Activated CD8-positive, alpha-beta memory T cell treated with anti-CD3 and anti-CD28 coated beads, Interleukin-2, amount 50 U/mL, for 4 hours (primary cell): ENCODE data around the gene STKLD1.
"Not testable (repeated sequence)": the region's sequence is repeated elsewhere in the genome, so short reads cannot be mapped to it uniquely, and the experiment has no call there.

ENCODE experiments used
- DNase-seq: peaks from one replicate; pipeline ENCODE4 v3.0.0-alpha.2; 2020

STKLD1 gene

GRCh38 chr9:133449760-133450159 lies 73.6 kb downstream of the STKLD1 start:
- no peak for DNase-seq

DNA sequence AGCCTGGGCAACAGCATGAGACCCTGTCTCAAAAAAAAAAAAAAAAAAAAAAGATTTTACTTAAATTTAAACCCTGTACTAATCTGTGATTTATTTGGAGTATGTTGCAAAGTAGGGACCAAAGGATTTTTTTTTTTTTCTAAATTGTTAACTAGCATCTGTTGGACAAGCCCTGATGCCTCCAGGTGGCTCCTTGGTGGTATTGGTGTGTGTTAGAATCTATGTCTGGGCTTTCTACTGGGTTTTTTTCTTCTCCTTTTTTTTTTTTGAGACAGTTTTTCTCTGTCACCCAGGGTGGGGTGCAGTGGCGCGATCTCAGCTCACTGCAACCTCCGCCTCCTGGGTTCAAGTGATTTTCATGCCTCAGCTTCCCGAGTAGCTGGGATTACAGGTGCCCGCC lies 75.7 kb downstream of the STKLD1 start:
- not testable (repeated sequence) for DNase-seq

GRCh38 chr9:133452562-133452961 lies 76.4 kb downstream of the STKLD1 start:
- DNase-seq, result no peak

GRCh38 chr9:133453651-133454050 lies 77.5 kb downstream of the STKLD1 start:
- no peak for DNase-seq

DNA sequence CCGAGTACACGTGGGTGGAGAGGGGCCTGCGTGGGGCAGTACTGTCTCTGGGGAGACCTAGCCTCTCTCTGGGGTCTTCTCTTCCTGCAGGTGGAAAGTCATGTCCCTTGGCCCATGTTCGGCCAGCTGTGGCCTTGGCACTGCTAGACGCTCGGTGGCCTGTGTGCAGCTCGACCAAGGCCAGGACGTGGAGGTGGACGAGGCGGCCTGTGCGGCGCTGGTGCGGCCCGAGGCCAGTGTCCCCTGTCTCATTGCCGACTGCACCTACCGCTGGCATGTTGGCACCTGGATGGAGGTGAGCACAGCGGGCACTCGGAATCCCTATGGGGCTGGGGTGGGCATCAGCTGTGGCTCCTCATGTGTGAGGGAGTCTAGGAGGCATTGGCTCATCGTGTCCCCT lies 78.2 kb downstream of the STKLD1 start:
- DNase-seq, result no peak

DNA sequence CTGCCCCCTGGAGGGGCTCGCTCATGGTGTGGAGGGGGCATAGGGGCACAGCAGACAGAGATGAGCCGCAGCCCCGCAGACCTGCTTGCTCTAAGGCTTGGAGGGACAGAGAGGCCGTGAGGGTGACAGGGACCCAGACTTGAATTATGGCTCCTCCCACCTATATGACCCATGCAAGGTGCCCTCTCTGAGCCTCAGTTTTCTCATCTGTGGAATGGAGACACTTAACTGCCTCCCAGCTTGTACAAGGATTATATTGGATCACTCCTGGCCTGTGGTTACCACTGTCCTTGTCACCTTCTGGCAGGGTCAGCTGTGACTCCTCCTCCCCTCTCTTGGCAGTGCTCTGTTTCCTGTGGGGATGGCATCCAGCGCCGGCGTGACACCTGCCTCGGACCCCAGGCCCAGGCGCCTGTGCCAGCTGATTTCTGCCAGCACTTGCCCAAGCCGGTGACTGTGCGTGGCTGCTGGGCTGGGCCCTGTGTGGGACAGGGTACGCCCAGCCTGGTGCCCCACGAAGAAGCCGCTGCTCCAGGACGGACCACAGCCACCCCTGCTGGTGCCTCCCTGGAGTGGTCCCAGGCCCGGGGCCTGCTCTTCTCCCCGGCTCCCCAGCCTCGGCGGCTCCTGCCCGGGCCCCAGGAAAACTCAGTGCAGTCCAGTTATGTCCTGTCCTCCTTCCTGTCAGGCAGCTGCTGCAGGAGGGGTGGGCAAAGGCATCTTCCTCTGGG lies 78.9 kb downstream of the STKLD1 start:
- DNase-seq, result no peak
